ENCODE data around the gene CACNA1S.

DNA sequence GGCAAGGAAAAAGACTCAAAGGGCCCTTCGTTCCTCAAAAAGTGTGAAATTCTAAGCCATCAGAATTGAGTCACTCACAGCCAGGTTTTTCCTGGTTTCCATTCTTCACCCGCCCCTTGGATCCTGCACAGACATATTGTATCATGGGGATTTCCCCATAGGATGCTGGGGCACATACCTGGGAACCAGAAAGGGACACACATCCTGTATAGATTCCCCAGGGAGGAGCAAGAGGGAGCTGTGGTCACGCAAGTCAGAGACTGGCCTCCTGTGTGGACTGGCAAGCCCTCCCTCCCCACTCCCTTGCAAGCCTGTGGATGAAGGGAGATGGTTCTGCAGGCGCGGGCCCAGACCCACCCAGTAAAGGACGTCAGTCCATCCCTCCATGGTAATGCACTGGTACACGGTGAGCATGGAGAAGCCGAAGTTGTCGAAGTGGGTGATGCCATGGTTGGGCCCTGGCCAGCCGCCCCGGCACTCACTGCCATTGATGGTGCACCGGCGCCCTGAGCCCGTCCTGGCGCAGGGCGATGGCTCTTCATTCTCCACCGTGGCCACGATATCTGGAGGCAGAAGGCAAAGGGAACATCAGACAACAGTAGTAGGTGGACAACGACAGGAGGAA, 23.2 kb downstream of the CACNA1S start:
- TF ChIP-seq, protein P1, sequence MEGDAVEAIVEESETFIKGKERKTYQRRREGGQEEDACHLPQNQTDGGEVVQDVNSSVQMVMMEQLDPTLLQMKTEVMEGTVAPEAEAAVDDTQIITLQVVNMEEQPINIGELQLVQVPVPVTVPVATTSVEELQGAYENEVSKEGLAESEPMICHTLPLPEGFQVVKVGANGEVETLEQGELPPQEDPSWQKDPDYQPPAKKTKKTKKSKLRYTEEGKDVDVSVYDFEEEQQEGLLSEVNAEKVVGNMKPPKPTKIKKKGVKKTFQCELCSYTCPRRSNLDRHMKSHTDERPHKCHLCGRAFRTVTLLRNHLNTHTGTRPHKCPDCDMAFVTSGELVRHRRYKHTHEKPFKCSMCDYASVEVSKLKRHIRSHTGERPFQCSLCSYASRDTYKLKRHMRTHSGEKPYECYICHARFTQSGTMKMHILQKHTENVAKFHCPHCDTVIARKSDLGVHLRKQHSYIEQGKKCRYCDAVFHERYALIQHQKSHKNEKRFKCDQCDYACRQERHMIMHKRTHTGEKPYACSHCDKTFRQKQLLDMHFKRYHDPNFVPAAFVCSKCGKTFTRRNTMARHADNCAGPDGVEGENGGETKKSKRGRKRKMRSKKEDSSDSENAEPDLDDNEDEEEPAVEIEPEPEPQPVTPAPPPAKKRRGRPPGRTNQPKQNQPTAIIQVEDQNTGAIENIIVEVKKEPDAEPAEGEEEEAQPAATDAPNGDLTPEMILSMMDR (IDR thresholded peaks at IDR 0.05): no peak
- no peak for TF ChIP-seq ZFX (IDR thresholded peaks at IDR 0.05; ENCODE audit: borderline replicate concordance)
